HS-5 (cell line): Measurements from ENCODE around the gene CCDC61.

Experiments used
- DNase-seq: peaks from one replicate; pipeline ENCODE4 v3.0.0-alpha.2; 2012; ENCODE audit warnings: low read depth

Gene CCDC61

GRCh38 chr19:46040952-46041500 lies 45.8 kb downstream of the CCDC61 start, which contains the start of gene IGFL4:
Gene IGFL4, minus strand, starts transcription at chr19:46041002. Its CDS starts 40 bp downstream, at chr19:46040962.
- DNase-seq = no peak

GRCh38 chr19:46042252-46042883 lies 47.1 kb downstream of the CCDC61 start:
- no peak for DNase-seq

- DNase-seq = no peak
These were observed 48.3 kb downstream of the CCDC61 start for GRCh38 chr19:46043519-46043918.

- no peak for DNase-seq
These were observed 54.3 kb downstream of the CCDC61 start for GRCh38 chr19:46049597-46049996.

- no peak for DNase-seq
These were observed 57.6 kb downstream of the CCDC61 start for GRCh38 chr19:46052896-46053295.

- DNase-seq = no peak
These were observed 61.3 kb downstream of the CCDC61 start for GRCh38 chr19:46056536-46056935.

- no peak for DNase-seq
These were observed 63.5 kb downstream of the CCDC61 start for GRCh38 chr19:46058778-46059177.

GRCh38 chr19:46060012-46060411 lies 64.7 kb downstream of the CCDC61 start:
- DNase-seq = no peak

GRCh38 chr19:46063201-46063600 lies 67.9 kb downstream of the CCDC61 start:
- no peak for DNase-seq

- DNase-seq = no peak
These were observed 70.3 kb downstream of the CCDC61 start for GRCh38 chr19:46065486-46066071.

GRCh38 chr19:46066471-46066870 lies 71.2 kb downstream of the CCDC61 start:
- no peak for DNase-seq

GRCh38 chr19:46067691-46068090 lies 72.4 kb downstream of the CCDC61 start:
- DNase-seq = no peak
